AG04450 (cell line): Measurements from ENCODE around the gene AKAIN1. TPM values are rescaled to one million over a fixed set of nuclear protein-coding genes. Genes with fewer than 3 reads are reported as not detected.

ENCODE experiments used
- CTCF ChIA-PET: fragments of 300-600, 350-600 bp; formaldehyde crosslinking; extraction: SDS; loops from one replicate; lab custom pipeline; 2022; ENCODE audit warnings: antibody characterized with exemption, inconsistent platforms; lab: Charles Lee
- POLR2A ChIA-PET: fragments of 350-600 bp; formaldehyde crosslinking; extraction: SDS; loops from one replicate; lab custom pipeline; 2021; ENCODE audit warnings: antibody characterized with exemption, inconsistent platforms; lab: Yijun Ruan, JAX
- DNase-seq: peaks from one replicate; pipeline ENCODE4 v3.0.0-alpha.2; 2011; ENCODE audit warnings: low read depth, low spot score
- H3K27ac ChIP-seq: one replicate; pipeline ENCODE4 v1.5.1; 2012; ENCODE audit warnings: low read depth, low read length, control low read depth
- H3K27me3 ChIP-seq: one replicate; pipeline ENCODE4 v1.6.0; 2012; ENCODE audit warnings: low read length; ENCODE audit not compliant: control insufficient read depth, insufficient read depth
- H3K4me3 ChIP-seq: 2 replicates; pipeline ENCODE4 v1.5.1; 2011; ENCODE audit warnings: mild to moderate bottlenecking, low read depth, low read length, control low read depth
- H3K9me3 ChIP-seq: 2 replicates; pipeline ENCODE4 v1.5.1; 2012; ENCODE audit warnings: low read length; ENCODE audit not compliant: control insufficient read depth, insufficient read depth
- polyA plus RNA-seq: library from polyadenylated mRNA; depleted of rRNA; stranded (reverse); fragments of >200 nt; gene quantifications from 2 replicates; pipeline ENCODE4 v1.2.3, GENCODE V29; 2011
- TF ChIP-seq, protein P1 (sequence below): IDR thresholded peaks from 2 replicates; pipeline ENCODE4 v1.5.1; 2011; ENCODE audit warnings: low read depth, low read length, control low read depth, inconsistent platforms

AKAIN1 gene
- polyA plus RNA-seq, 1 experiment = not detected

- ChIA-PET CTCF (interaction anchor here (0.6 kb wide), 1 partner anchor 8 kb away, joined by 4 read pairs; no protein-coding TSS in a partner anchor), POLR2A (no interaction called here)
- TF ChIP-seq, protein P1, sequence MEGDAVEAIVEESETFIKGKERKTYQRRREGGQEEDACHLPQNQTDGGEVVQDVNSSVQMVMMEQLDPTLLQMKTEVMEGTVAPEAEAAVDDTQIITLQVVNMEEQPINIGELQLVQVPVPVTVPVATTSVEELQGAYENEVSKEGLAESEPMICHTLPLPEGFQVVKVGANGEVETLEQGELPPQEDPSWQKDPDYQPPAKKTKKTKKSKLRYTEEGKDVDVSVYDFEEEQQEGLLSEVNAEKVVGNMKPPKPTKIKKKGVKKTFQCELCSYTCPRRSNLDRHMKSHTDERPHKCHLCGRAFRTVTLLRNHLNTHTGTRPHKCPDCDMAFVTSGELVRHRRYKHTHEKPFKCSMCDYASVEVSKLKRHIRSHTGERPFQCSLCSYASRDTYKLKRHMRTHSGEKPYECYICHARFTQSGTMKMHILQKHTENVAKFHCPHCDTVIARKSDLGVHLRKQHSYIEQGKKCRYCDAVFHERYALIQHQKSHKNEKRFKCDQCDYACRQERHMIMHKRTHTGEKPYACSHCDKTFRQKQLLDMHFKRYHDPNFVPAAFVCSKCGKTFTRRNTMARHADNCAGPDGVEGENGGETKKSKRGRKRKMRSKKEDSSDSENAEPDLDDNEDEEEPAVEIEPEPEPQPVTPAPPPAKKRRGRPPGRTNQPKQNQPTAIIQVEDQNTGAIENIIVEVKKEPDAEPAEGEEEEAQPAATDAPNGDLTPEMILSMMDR = no peak
- Histone ChIP-seq H3K9me3 (no peaks in the 10 kb centered on the region; the same call in 1 of the 2 replicates), H3K27me3 (peaks cover 7% of the 10 kb centered on the region), H3K4me3 (no peak overlapping the region), H3K27ac (no peak overlapping the region)
- no peak for DNase-seq
Observed at GRCh38 chr18:5197461-5197860, 404 bp upstream of the AKAIN1 start.

- ChIA-PET POLR2A (no interaction called here), CTCF (no interaction called here)
- Histone ChIP-seq H3K27me3 (peaks cover 7% of the 10 kb centered on the region), H3K27ac (no peak overlapping the region), H3K9me3 (no peaks in the 10 kb centered on the region; the same call in 1 of the 2 replicates), H3K4me3 (no peak overlapping the region)
- DNase-seq = no peak
- TF ChIP-seq, protein P1 = no peak
Observed at GRCh38 chr18:5196253-5197031, 615 bp downstream of the AKAIN1 start.

- no peak for DNase-seq
- POLR2A ChIA-PET = no interaction called here
- H3K27ac ChIP-seq = no peak overlapping the region
- H3K27me3 ChIP-seq = peaks cover 7% of the 10 kb centered on the region
- H3K4me3 ChIP-seq = no peak overlapping the region
- TF ChIP-seq, protein P1 = no peak
- CTCF ChIA-PET = no interaction called here
- no peaks in the 10 kb centered on the region; the same call in 1 of the 2 replicates for H3K9me3 ChIP-seq
Observed at GRCh38 chr18:5195656-5196055, 1.4 kb downstream of the AKAIN1 start.

GRCh38 chr18:5180254-5180653 is 16.8 kb downstream of the AKAIN1 start:
- ChIA-PET CTCF (no interaction called here), POLR2A (no interaction called here)
- no peak overlapping the region for H3K4me3 ChIP-seq
- TF ChIP-seq, protein P1 = no peak
- no peaks in the 10 kb centered on the region for H3K27me3 ChIP-seq
- H3K9me3 ChIP-seq = no peaks in the 10 kb centered on the region
- H3K27ac ChIP-seq = no peak overlapping the region
- DNase-seq = no peak

DNA sequence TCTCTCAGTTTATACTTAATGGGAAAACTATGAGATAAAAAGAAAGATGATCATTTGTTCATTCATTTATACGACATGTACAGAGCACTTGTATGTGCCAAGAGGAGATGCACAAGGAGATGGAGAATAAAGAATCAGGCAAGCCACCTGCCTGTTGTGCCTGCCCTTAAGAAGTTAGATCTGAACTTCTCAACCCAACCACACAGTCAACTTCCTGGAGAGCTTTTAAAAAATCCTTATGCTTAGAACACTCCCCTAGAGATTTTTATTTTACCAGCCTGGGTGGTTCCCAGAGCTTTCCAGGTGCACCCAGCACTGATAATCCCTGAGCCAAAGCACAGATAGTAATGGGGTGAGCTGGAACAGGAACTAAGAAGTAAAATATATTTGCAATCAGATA is 18.5 kb downstream of the AKAIN1 start:
- H3K27me3 ChIP-seq = no peaks in the 10 kb centered on the region
- no peaks in the 10 kb centered on the region for H3K9me3 ChIP-seq
- H3K4me3 ChIP-seq = no peak overlapping the region
- TF ChIP-seq, protein P1 = no peak
- DNase-seq = no peak
- ChIA-PET CTCF (no interaction called here), POLR2A (no interaction called here)
- H3K27ac ChIP-seq = no peak overlapping the region
